A549 (cell line): Measurements from ENCODE around the gene MAP6. TPM values are rescaled to one million over a fixed set of nuclear protein-coding genes. Genes with fewer than 3 reads are reported as not detected.

Source experiments
- ATAC-seq, 2 experiments: fragments of 200-7000 bp in 1 of 2; fragments of >200 bp in 1 of 2; cut with Nextera tagmentation in 1 of 2; cut with Tn5 transposase in 1 of 2; 3 replicates each; pipeline versions ENCODE4 v1.8.0 to v1.9.1; 2018 to 2020; ENCODE audit warnings: mild to moderate bottlenecking in 1 of 2, moderate library complexity in 1 of 2
- CTCF ChIA-PET: fragments of 300-600 bp; sonication (Branson Sonifier 250); formaldehyde crosslinking; extraction: SDS; loops from one replicate; lab custom pipeline; 2021; ENCODE audit warnings: antibody characterized with exemption, inconsistent platforms; lab: Yijun Ruan, JAX
- POLR2A ChIA-PET: fragments of 350-600 bp; formaldehyde crosslinking; extraction: SDS; loops from one replicate; lab custom pipeline; 2021; ENCODE audit warnings: antibody characterized with exemption, inconsistent platforms; lab: Yijun Ruan, JAX
- DNase-seq, 2 experiments: peaks; one replicate each; pipeline versions ENCODE4 v3.0.0 to v3.0.0-alpha.2; 2011 to 2016; ENCODE audit warnings: low read depth in 1 of 2, low spot score in 1 of 2
- FAIRE-seq: peaks from 2 replicates; lab custom pipeline; 2011; peaks lifted over from hg19 to GRCh38; lab: Jason Lieb, UNC
- H3K27ac ChIP-seq, 2 experiments: fragments of >200 bp; sonication (Bioruptor Twin); formaldehyde crosslinking; 3 replicates each; pipeline ENCODE4 v1.5.1; 2016 to 2017
- H3K4me1 ChIP-seq: fragments of >200 bp; sonication (Bioruptor Twin); formaldehyde crosslinking; 3 replicates; pipeline ENCODE4 v1.6.1; 2016
- H3K4me2 ChIP-seq: fragments of >200 bp; sonication (Bioruptor Twin); formaldehyde crosslinking; 3 replicates; pipeline ENCODE4 v1.6.1; 2016
- H3K4me3 ChIP-seq: fragments of >200 bp; sonication (Bioruptor Twin); formaldehyde crosslinking; 3 replicates; pipeline ENCODE4 v1.5.1; 2016
- H3K9me3 ChIP-seq: fragments of >200 bp; sonication (Bioruptor Twin); formaldehyde crosslinking; 3 replicates; pipeline ENCODE4 v1.6.1; 2016
- ATOH8 ChIP-seq: fragments of 250-450 bp; sonication (Bioruptor Pico); IDR thresholded peaks from 2 replicates; pipeline ENCODE4 v1.5.0; 2020; ENCODE audit warnings: low read depth, mild to moderate bottlenecking, moderate library complexity
- CBX2 ChIP-seq: fragments of 200-600 bp; sonication (generic); IDR thresholded peaks from 2 replicates; pipeline ENCODE4 v1.6.1; 2016; ENCODE audit warnings: low read depth, mild to moderate bottlenecking, borderline replicate concordance
- CBX8 ChIP-seq: fragments of 200-600 bp; sonication (generic); IDR thresholded peaks from 2 replicates; pipeline ENCODE4 v1.6.1; 2016
- CHD2 ChIP-seq: fragments of 150-350 bp; IDR thresholded peaks from 2 replicates; pipeline ENCODE4 v1.6.1; 2014; ENCODE audit warnings: low read length; ENCODE audit not compliant: partially characterized antibody
- CHD4 ChIP-seq: fragments of 200-600 bp; sonication (generic); IDR thresholded peaks from 2 replicates; pipeline ENCODE4 v1.6.1; 2016; ENCODE audit warnings: antibody characterized with exemption, mild to moderate bottlenecking, borderline replicate concordance
- ELK1 ChIP-seq: fragments of 150-350 bp; IDR thresholded peaks from 2 replicates; pipeline ENCODE4 v1.6.1; 2014; ENCODE audit warnings: low read depth, mild to moderate bottlenecking, low read length
- EP300 ChIP-seq, 2 experiments: fragments of >200 bp; sonication (Bioruptor Twin); formaldehyde crosslinking; IDR thresholded peaks; 2 replicates in 1 of 2; 3 replicates in 1 of 2; pipeline ENCODE4 v1.6.1; 2016 to 2017
- FOSB ChIP-seq: fragments of 250-450 bp; sonication (Bioruptor Pico); IDR thresholded peaks from 2 replicates; pipeline ENCODE4 v1.5.0; 2020; ENCODE audit warnings: mild to moderate bottlenecking, moderate library complexity
- FOSL2 ChIP-seq, 2 experiments: fragments of 450-650 bp in 1 of 2; fragments of >200 bp in 1 of 2; sonication (Bioruptor Twin) in 1 of 2; formaldehyde crosslinking; IDR thresholded peaks; 2 replicates each; pipeline versions ENCODE4 v1.5.0 to v1.6.1; 2016 to 2020; ENCODE audit warnings: mild to moderate bottlenecking in 1 of 2, moderate library complexity in 1 of 2
- HEYL ChIP-seq: fragments of 250-450 bp; sonication (Bioruptor Pico); IDR thresholded peaks from 2 replicates; pipeline ENCODE4 v1.8.0; 2021; ENCODE audit warnings: mild to moderate bottlenecking, moderate library complexity
- HMGXB4 ChIP-seq: fragments of 250-450 bp; sonication (Bioruptor Pico); IDR thresholded peaks from 2 replicates; pipeline ENCODE4 v1.5.0; 2021; ENCODE audit warnings: mild to moderate bottlenecking, moderate library complexity, borderline replicate concordance
- HOXB5 ChIP-seq: fragments of 250-450 bp; sonication (Bioruptor Pico); IDR thresholded peaks from 2 replicates; pipeline ENCODE4 v1.5.0; 2020; ENCODE audit warnings: mild to moderate bottlenecking, moderate library complexity
- JUNB ChIP-seq: fragments of >200 bp; sonication (Bioruptor Twin); formaldehyde crosslinking; IDR thresholded peaks from 2 replicates; pipeline ENCODE4 v1.6.1; 2016
- MAFK ChIP-seq: fragments of 450-650 bp; IDR thresholded peaks from 2 replicates; pipeline ENCODE4 v1.6.1; 2014; ENCODE audit not compliant: partially characterized antibody
- MAZ ChIP-seq: fragments of 150-350 bp; IDR thresholded peaks from 2 replicates; pipeline ENCODE4 v1.6.1; 2014; ENCODE audit warnings: antibody characterized with exemption, low read depth, low read length, borderline replicate concordance
- PBX3 ChIP-seq: IDR thresholded peaks from 2 replicates; pipeline ENCODE4 v1.6.1; 2012
- PHF8 ChIP-seq: fragments of 200-600 bp; sonication (generic); IDR thresholded peaks from 2 replicates; pipeline ENCODE4 v1.6.1; 2016; ENCODE audit warnings: low read depth, mild to moderate bottlenecking, antibody characterized with exemption, moderate library complexity, borderline replicate concordance
- POLR2A ChIP-seq: IDR thresholded peaks from 2 replicates; pipeline ENCODE4 v1.6.1; 2012; ENCODE audit warnings: mild to moderate bottlenecking, low read length
- RARB ChIP-seq: fragments of 250-450 bp; sonication (Bioruptor Pico); IDR thresholded peaks from 2 replicates; pipeline ENCODE4 v1.8.0; 2021; ENCODE audit warnings: mild to moderate bottlenecking, moderate library complexity
- RCOR1 ChIP-seq: fragments of 150-350 bp; IDR thresholded peaks from 2 replicates; pipeline ENCODE4 v1.6.1; 2014; ENCODE audit warnings: antibody characterized with exemption, low read length, low read depth
- RFX5 ChIP-seq: fragments of 450-650 bp; IDR thresholded peaks from 2 replicates; pipeline ENCODE4 v1.7.1; 2014; ENCODE audit warnings: antibody characterized with exemption, mild to moderate bottlenecking, moderate library complexity
- SMC3 ChIP-seq: fragments of >200 bp; sonication (Bioruptor Twin); formaldehyde crosslinking; IDR thresholded peaks from 3 replicates; pipeline ENCODE4 v1.6.1; 2018; ENCODE audit warnings: inconsistent platforms
- SREBF2 ChIP-seq: fragments of 450-650 bp; IDR thresholded peaks from 2 replicates; pipeline ENCODE4 v1.6.1; 2014; ENCODE audit warnings: mild to moderate bottlenecking, moderate library complexity
- TFCP2L1 ChIP-seq: fragments of 250-450 bp; sonication (Bioruptor Pico); IDR thresholded peaks from 2 replicates; pipeline ENCODE4 v1.5.0; 2021; ENCODE audit warnings: mild to moderate bottlenecking
- USF2 ChIP-seq: fragments of 450-650 bp; IDR thresholded peaks from 2 replicates; pipeline ENCODE4 v1.6.1; 2014; ENCODE audit warnings: antibody characterized with exemption
- ZC3H11A ChIP-seq: fragments of 450-650 bp; IDR thresholded peaks from 2 replicates; pipeline ENCODE4 v1.6.1; 2014; ENCODE audit warnings: antibody characterized with exemption, mild to moderate bottlenecking
- ZFP36 ChIP-seq: fragments of 450-650 bp; IDR thresholded peaks from 2 replicates; pipeline ENCODE4 v1.6.1; 2014; ENCODE audit warnings: borderline replicate concordance; ENCODE audit not compliant: partially characterized antibody
- ZSCAN20 ChIP-seq: fragments of 250-450 bp; sonication (Bioruptor Pico); IDR thresholded peaks from 2 replicates; pipeline ENCODE4 v1.8.0; 2022; ENCODE audit warnings: mild to moderate bottlenecking, moderate library complexity
- WGBS: methylation state at CpG from one replicate; pipeline ENCODE4 v1.1.6; 2017; ENCODE audit errors: missing lambda C conversion rate; 5-methylcytosine and 5-hydroxymethylcytosine counted together
- polyA plus RNA-seq, 4 experiments: library from polyadenylated mRNA; depleted of rRNA in 3 of 4; stranded (reverse); fragments of >200 nt; fragmentation: RNase III in 1 of 4; extraction: RNeasy Plus Mini Kit Qiagen cat#74134 plus additional on column Dnase treatment in 1 of 4; gene quantifications; 2 replicates in 3 of 4; 3 replicates in 1 of 4; pipeline ENCODE4 v1.2.3, GENCODE V29; 2011 to 2017

MAP6 gene
- polyA plus RNA-seq, 2 of the 4 experiments (the other 2 are of a cell fraction) = 1.1 to 2.1 TPM

- H3K9me3 ChIP-seq = no peaks in the 10 kb centered on the region
- ChIA-PET POLR2A (interaction anchor here (0.6 kb wide), 1 partner anchor 205 kb away, joined by 3 read pairs; no protein-coding TSS in a partner anchor), CTCF (interaction anchor here (0.9 to 4.7 kb wide), 9 partner anchors 10 to 266 kb away, joined by 3 to 22 read pairs (median 3); no protein-coding TSS in a partner anchor)
- H3K4me2 ChIP-seq = no peak overlapping the region
- DNase-seq (no peak), ATAC-seq (no peak), FAIRE-seq (no peak)
- TF ChIP-seq HEYL (CRISPR knock-in tag) (no peak), MAZ (no peak), CBX2 (no peak), EP300 (IDR thresholded peaks at IDR 0.05) (no peak), CHD2 (no peak), FOSL2 (IDR thresholded peaks at IDR 0.05) (no peak), FOSL2 (CRISPR knock-in tag; IDR thresholded peaks at IDR 0.05) (no peak), MAFK (no peak), RCOR1 (no peak), HMGXB4 (CRISPR knock-in tag) (no peak), POLR2A (no peak), ELK1 (no peak), HOXB5 (CRISPR knock-in tag) (no peak), CBX8 (no peak), ZSCAN20 (CRISPR knock-in tag) (no peak), PHF8 (no peak), ATOH8 (CRISPR knock-in tag) (no peak), SMC3 (no peak), FOSB (no peak)
- no peak overlapping the region for H3K4me3 ChIP-seq
- H3K4me1 ChIP-seq = peaks cover 15% of the 10 kb centered on the region
- WGBS = 73% methylated on average over 7 of the region's 7 CpGs
- H3K27ac ChIP-seq = no peak overlapping the region
Measured at GRCh38 chr11:75601494-75601893, 67.3 kb downstream of the MAP6 start.

- H3K4me2 ChIP-seq = no peak overlapping the region
- no peak overlapping the region for H3K27ac ChIP-seq
- no peak for FAIRE-seq
- no peaks in the 10 kb centered on the region for H3K9me3 ChIP-seq
- no peak for DNase-seq
- no peak overlapping the region for H3K4me3 ChIP-seq
- ChIA-PET POLR2A (no interaction called here), CTCF (interaction anchor here (0.9 to 4.7 kb wide), 5 partner anchors 11 to 212 kb away, joined by 3 to 22 read pairs (median 5); no protein-coding TSS in a partner anchor)
- 70% methylated on average over 3 of the region's 3 CpGs for WGBS
- peaks cover 15% of the 10 kb centered on the region for H3K4me1 ChIP-seq
- ATAC-seq = no peak
- TF ChIP-seq CHD4 (no peak), MAFK (no peak), FOSB (no peak), ELK1 (no peak), HMGXB4 (CRISPR knock-in tag) (no peak), JUNB (no peak), SREBF2 (no peak), ZFP36 (no peak), USF2 (no peak), TFCP2L1 (CRISPR knock-in tag) (no peak), CHD2 (no peak), RARB (CRISPR knock-in tag) (no peak), RFX5 (no peak), ATOH8 (CRISPR knock-in tag) (no peak), SMC3 (no peak), PBX3 (no peak), ZC3H11A (no peak)
Measured at GRCh38 chr11:75600356-75600755, 68.5 kb downstream of the MAP6 start.
